Measurements from ENCODE around the gene DNMBP. TPM values are rescaled to one million over a fixed set of nuclear protein-coding genes. Genes with fewer than 3 reads are reported as not detected.

The DNMBP gene
- total and polyA plus RNA-seq, 12 donors = 5.1 to 8.1 (median 7.1) TPM

DNA sequence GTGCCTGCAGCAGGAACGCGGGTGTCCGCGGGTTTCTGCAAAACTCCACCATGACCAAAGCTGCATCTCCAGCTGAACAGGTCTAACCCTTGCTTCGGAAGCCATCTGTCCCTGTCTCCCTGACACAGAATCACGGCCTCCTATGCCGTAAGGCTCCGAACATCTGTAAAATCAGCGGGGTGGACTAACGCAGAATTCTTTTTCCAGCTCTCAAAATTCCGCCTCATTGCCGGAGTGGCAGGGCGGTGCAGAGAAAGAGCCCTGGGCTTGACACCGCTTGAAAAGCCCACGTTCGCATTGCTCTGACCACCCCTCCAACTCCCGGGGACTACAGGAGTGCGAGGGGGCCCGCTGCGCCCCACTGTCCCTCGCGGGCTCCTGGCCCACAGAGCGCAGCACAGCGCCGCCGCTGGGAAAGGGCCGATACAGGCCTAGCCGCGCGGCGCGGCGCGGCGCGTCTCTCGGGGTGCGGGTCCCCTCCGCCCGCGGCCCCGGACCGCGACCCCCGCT lies 409 bp downstream of the DNMBP start:
- no peaks in the 10 kb centered on the region for H3K36me3 ChIP-seq
- no peaks in the 10 kb centered on the region for H3K9me3 ChIP-seq
- 0% methylated on average over 33 to 45 of the region's 45 CpGs for WGBS, 2 donors
- TF ChIP-seq, protein P1, sequence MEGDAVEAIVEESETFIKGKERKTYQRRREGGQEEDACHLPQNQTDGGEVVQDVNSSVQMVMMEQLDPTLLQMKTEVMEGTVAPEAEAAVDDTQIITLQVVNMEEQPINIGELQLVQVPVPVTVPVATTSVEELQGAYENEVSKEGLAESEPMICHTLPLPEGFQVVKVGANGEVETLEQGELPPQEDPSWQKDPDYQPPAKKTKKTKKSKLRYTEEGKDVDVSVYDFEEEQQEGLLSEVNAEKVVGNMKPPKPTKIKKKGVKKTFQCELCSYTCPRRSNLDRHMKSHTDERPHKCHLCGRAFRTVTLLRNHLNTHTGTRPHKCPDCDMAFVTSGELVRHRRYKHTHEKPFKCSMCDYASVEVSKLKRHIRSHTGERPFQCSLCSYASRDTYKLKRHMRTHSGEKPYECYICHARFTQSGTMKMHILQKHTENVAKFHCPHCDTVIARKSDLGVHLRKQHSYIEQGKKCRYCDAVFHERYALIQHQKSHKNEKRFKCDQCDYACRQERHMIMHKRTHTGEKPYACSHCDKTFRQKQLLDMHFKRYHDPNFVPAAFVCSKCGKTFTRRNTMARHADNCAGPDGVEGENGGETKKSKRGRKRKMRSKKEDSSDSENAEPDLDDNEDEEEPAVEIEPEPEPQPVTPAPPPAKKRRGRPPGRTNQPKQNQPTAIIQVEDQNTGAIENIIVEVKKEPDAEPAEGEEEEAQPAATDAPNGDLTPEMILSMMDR (IDR thresholded peaks at IDR 0.05) = peak in 6 of 9 donors; percentile 7 to 52 (median 27)
- ATAC-seq (peak; percentile 78 to 92 (median 87)), DNase-seq (peak; percentile 19 to 60)
- no peaks in the 10 kb centered on the region for H3K27me3 ChIP-seq
- peak overlapping the region; percentile 50 to 97 (median 82) for H3K4me3 ChIP-seq
- intact Hi-C loops (cut with DNase I) = loop anchor here in 6 of 10 donors (5.0 to 10.0 kb wide), 5 partner anchors 37 to 97 kb away; no protein-coding TSS in a partner anchor
- H3K27ac ChIP-seq = peak overlapping the region; percentile 76 to 95 (median 86)
- peaks cover 3 to 55% (median 41%) of the 10 kb centered on the region in 9 donors for H3K4me1 ChIP-seq

DNA sequence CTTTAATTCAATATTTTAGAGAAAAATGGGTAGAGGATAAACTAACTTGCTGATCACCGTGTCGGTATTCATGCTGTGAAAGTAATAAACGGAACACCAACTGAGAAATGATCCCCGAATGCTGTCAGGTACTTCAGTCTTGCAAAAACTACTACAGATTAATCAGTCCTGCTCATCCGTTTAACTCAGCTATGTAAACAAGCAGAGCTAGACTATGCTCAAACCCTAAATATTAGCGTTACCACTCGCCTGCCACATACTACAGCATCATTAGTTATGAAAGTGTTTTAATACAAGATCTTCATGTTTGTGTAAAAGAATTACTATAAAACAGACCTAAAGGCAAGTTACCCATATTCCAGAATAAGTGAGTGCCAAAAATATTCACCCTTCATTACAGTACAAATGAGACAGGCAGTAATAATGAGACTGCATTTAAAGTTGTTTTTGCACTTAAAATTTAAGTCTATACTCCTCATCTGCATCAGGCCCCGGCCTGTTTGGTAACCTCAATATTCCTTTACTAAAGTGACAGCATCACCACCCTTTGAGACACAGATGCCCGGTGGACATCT lies 952 bp downstream of the DNMBP start:
- WGBS, 2 donors = 20 to 29% methylated on average over 9 of the region's 9 CpGs
- Histone ChIP-seq H3K4me3 (peak overlapping the region; percentile 50 to 97 (median 82)), H3K27me3 (no peaks in the 10 kb centered on the region), H3K4me1 (peaks cover 3 to 59% (median 42%) of the 10 kb centered on the region in 9 donors), H3K36me3 (no peaks in the 10 kb centered on the region), H3K9me3 (no peaks in the 10 kb centered on the region), H3K27ac (peak overlapping the region in 9 of 10 donors; percentile 76 to 95 (median 86))
- intact Hi-C loops (cut with DNase I) = loop anchor here in 6 of 10 donors (5.0 to 10.0 kb wide), 5 partner anchors 36 to 96 kb away; no protein-coding TSS in a partner anchor
- TF ChIP-seq, protein P1 (IDR thresholded peaks at IDR 0.05) = no peak
- ATAC-seq = no peak
- no peak for DNase-seq

DNA sequence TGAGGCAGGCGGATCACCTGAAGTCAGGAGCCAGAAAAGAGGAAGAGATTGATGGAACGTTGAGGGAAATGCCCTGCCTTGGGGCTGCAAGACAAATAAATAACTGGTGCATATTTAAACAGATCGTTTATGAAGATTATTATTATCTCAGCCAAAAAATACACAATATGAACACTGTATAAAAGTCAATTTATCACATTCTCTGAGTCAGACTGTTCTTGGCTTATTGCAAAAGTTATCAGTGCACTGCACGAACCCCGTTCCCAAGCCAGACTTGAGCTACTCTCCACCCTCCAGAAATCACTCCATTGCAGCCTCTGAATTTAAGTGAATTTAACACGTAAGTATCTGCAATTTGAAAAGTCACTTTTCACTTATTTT lies 1.6 kb downstream of the DNMBP start:
- Histone ChIP-seq H3K4me1 (peaks cover 3 to 66% (median 42%) of the 10 kb centered on the region in 9 donors), H3K27me3 (no peaks in the 10 kb centered on the region), H3K4me3 (peak overlapping the region in 9 of 10 donors; percentile 50 to 97 (median 82)), H3K27ac (peak overlapping the region in 6 of 10 donors; percentile 82 to 95 (median 86)), H3K9me3 (no peaks in the 10 kb centered on the region), H3K36me3 (no peaks in the 10 kb centered on the region)
- 27 to 43% methylated on average over 6 of the region's 6 CpGs for WGBS, 2 donors
- TF ChIP-seq, protein P1 (IDR thresholded peaks at IDR 0.05) = no peak
- ATAC-seq = no peak
- intact Hi-C loops (cut with DNase I) = loop anchor here in 6 of 10 donors (5.0 to 10.0 kb wide), 5 partner anchors 36 to 96 kb away; no protein-coding TSS in a partner anchor
- no peak for DNase-seq

DNA sequence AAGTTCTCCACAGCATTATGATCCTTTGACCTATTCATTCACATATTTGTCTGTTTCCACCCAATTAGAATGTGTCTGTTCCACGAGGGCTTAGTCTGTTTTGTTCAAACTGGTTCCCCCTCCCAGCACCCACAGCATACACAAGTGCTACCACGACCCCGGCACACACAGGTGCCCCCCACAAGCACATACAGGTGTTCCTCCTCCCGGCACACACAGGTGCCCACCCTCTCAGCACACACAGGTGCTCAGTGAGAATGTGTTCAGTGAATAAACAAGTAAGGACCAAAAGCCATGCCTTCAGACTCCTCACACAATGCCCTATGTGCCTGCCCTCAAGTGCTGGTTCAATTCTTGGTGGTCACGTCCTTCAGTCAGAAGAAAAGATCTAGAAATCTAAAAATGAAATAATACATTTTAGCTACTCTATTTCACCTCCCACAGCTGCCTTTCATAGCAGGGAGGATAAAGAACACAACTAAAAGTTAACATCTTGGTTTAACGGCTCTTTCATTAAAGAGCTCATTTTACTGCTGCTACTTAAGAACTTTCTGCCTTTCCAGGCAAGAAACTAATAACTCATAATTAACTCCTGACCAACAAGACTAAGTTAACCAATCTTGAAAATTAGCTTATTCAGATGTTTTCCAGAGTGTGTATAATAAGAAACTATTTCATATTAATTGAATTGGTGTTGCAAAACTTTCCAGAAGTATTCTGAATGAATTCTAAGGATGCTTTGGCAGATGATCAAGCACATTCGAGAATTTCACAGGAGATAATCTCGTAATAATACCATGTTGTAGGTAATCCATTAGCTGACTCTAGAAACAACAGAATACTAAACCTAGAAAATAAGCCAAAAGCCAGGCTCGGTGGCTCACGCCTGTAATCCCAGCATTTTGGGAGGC lies 2.3 kb downstream of the DNMBP start:
- ATAC-seq = no peak
- TF ChIP-seq, protein P1 (IDR thresholded peaks at IDR 0.05) = no peak
- no peaks in the 10 kb centered on the region for H3K9me3 ChIP-seq
- intact Hi-C loops (cut with DNase I) = loop anchor here in 6 of 10 donors (5.0 to 10.0 kb wide), 5 partner anchors 35 to 95 kb away; no protein-coding TSS in a partner anchor
- no peaks in the 10 kb centered on the region for H3K36me3 ChIP-seq
- 61 to 68% methylated on average over 10 of the region's 10 CpGs for WGBS, 2 donors
- H3K27ac ChIP-seq = peak overlapping the region in 3 of 10 donors; percentile 74 to 86 (median 79)
- no peak for DNase-seq
- peaks cover 3 to 69% (median 42%) of the 10 kb centered on the region in 9 donors for H3K4me1 ChIP-seq
- peak overlapping the region in 6 of 10 donors; percentile 62 to 97 (median 84) for H3K4me3 ChIP-seq
- H3K27me3 ChIP-seq = no peaks in the 10 kb centered on the region
